HepG2 (cell line): ENCODE measurements around the gene STYX. TPM values are rescaled to one million over a fixed set of nuclear protein-coding genes. Genes with fewer than 3 reads are reported as not detected.

Experiments used
- NFAT5 ChIP-seq: sonication (generic); formaldehyde crosslinking; IDR thresholded peaks from 2 replicates; pipeline ENCODE4 v1.4.0; 2020; ENCODE audit warnings: missing genetic modification reagents
- PITX1 ChIP-seq: sonication (generic); formaldehyde crosslinking; IDR thresholded peaks from 2 replicates; pipeline ENCODE4 v1.5.1; 2020; ENCODE audit warnings: mild to moderate bottlenecking, missing genetic modification reagents
- ZC3H4 ChIP-seq: sonication (generic); formaldehyde crosslinking; IDR thresholded peaks from 2 replicates; pipeline ENCODE4 v1.4.0; 2020; ENCODE audit warnings: missing genetic modification reagents, borderline replicate concordance
- ZFP62 ChIP-seq: sonication (generic); formaldehyde crosslinking; IDR thresholded peaks from 2 replicates; pipeline ENCODE4 v1.4.0; 2020; ENCODE audit warnings: missing genetic modification reagents
- ZNF30 ChIP-seq: sonication (generic); formaldehyde crosslinking; IDR thresholded peaks from 2 replicates; pipeline ENCODE4 v1.5.0; 2020; ENCODE audit warnings: mild to moderate bottlenecking, missing genetic modification reagents
- ZNF331 ChIP-seq: sonication (generic); formaldehyde crosslinking; IDR thresholded peaks from 2 replicates; pipeline ENCODE4 v1.4.0; 2020; ENCODE audit warnings: missing genetic modification reagents
- ZNF776 ChIP-seq: sonication (generic); formaldehyde crosslinking; IDR thresholded peaks from 2 replicates; pipeline ENCODE4 v1.4.0; 2020; ENCODE audit warnings: mild to moderate bottlenecking, missing genetic modification reagents
- ZNF777 ChIP-seq: sonication (generic); formaldehyde crosslinking; IDR thresholded peaks from 2 replicates; pipeline ENCODE4 v1.4.0; 2020; ENCODE audit warnings: missing genetic modification reagents
- ZNF850 ChIP-seq: sonication (generic); formaldehyde crosslinking; conservative IDR thresholded peaks from 2 replicates; pipeline ENCODE4 v1.9.0; 2021; ENCODE audit warnings: mild to moderate bottlenecking, missing genetic modification reagents
- polyA plus RNA-seq, 8 experiments: library from polyadenylated mRNA; depleted of rRNA in 3 of 8; stranded (reverse) in 7 of 8; unstranded in 1 of 8; fragments of >200 nt; fragmentation: Illumina TruSeq in 4 of 8; extraction: Trizol in 4 of 8; gene quantifications; 2 replicates each; pipeline versions ENCODE4 v1.2.1 to v1.2.3, GENCODE V29; 2011 to 2016; ENCODE audit warnings: low read depth in 4 of 8, missing spikeins in 1 of 8, mixed read lengths in 1 of 8; ENCODE audit not compliant: insufficient read depth in 1 of 8
- total RNA-seq, 5 experiments: library from RNA; depleted of rRNA; stranded (reverse); fragments of >200 nt; fragmentation: Illumina TruSeq; extraction: Trizol; gene quantifications; 2 replicates each; pipeline ENCODE4 v1.2.3, GENCODE V29; 2016; ENCODE audit warnings: low read depth in 1 of 5
- TF ChIP-seq, protein P1 (sequence below): sonication (generic); formaldehyde crosslinking; IDR thresholded peaks from 2 replicates; pipeline ENCODE4 v1.4.0; 2020; ENCODE audit warnings: mild to moderate bottlenecking, missing genetic modification reagents
- TF ChIP-seq, protein P2 (sequence below): IDR thresholded peaks from 2 replicates; pipeline ENCODE4 v1.6.1; 2016; ENCODE audit warnings: mild to moderate bottlenecking
- TF ChIP-seq, protein P3 (sequence below): sonication (generic); formaldehyde crosslinking; IDR thresholded peaks from 2 replicates; pipeline ENCODE4 v1.4.0; 2020; ENCODE audit warnings: missing genetic modification reagents

STYX gene
- total and polyA plus RNA-seq, 2 of the 13 experiments (the other 11 are each of a cell fraction or from before 2014, with no cell fraction given): 6.6 to 10.9 TPM

DNA sequence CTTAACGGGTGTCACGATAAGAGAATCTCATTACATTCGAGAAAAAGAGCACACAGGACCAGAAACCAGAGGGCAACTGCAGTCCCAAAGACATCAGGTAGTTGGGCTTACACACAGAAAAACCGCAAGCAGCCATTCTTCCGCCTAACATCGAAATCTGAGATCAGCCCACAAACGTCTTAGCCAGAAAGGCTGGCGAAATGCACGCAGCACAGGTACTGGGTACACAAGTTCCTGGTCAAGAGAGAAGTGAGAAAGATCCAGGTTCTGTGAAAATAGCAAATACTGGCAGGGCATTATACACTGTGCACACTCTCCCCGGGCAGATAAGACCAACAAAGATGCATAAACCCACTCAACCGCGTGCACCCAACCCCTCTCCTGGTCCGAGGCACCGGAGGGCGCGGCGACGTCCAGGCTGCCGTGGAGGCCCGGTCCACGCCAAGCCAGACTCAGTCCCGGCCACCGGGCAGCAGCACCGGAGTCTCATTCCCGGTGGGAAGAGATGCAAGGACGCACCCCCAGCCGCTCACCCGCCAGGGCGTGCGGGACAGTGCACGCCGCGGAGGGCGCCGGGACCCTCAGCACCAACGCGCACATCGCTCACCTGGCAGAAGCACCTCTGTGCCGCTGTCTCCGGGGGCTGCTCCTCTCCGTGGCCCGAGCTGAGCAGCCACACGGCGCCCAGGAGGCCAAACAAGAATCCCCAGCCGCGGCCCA lies 35.0 kb upstream of the STYX start (continued):
- TF ChIP-seq, protein P1, sequence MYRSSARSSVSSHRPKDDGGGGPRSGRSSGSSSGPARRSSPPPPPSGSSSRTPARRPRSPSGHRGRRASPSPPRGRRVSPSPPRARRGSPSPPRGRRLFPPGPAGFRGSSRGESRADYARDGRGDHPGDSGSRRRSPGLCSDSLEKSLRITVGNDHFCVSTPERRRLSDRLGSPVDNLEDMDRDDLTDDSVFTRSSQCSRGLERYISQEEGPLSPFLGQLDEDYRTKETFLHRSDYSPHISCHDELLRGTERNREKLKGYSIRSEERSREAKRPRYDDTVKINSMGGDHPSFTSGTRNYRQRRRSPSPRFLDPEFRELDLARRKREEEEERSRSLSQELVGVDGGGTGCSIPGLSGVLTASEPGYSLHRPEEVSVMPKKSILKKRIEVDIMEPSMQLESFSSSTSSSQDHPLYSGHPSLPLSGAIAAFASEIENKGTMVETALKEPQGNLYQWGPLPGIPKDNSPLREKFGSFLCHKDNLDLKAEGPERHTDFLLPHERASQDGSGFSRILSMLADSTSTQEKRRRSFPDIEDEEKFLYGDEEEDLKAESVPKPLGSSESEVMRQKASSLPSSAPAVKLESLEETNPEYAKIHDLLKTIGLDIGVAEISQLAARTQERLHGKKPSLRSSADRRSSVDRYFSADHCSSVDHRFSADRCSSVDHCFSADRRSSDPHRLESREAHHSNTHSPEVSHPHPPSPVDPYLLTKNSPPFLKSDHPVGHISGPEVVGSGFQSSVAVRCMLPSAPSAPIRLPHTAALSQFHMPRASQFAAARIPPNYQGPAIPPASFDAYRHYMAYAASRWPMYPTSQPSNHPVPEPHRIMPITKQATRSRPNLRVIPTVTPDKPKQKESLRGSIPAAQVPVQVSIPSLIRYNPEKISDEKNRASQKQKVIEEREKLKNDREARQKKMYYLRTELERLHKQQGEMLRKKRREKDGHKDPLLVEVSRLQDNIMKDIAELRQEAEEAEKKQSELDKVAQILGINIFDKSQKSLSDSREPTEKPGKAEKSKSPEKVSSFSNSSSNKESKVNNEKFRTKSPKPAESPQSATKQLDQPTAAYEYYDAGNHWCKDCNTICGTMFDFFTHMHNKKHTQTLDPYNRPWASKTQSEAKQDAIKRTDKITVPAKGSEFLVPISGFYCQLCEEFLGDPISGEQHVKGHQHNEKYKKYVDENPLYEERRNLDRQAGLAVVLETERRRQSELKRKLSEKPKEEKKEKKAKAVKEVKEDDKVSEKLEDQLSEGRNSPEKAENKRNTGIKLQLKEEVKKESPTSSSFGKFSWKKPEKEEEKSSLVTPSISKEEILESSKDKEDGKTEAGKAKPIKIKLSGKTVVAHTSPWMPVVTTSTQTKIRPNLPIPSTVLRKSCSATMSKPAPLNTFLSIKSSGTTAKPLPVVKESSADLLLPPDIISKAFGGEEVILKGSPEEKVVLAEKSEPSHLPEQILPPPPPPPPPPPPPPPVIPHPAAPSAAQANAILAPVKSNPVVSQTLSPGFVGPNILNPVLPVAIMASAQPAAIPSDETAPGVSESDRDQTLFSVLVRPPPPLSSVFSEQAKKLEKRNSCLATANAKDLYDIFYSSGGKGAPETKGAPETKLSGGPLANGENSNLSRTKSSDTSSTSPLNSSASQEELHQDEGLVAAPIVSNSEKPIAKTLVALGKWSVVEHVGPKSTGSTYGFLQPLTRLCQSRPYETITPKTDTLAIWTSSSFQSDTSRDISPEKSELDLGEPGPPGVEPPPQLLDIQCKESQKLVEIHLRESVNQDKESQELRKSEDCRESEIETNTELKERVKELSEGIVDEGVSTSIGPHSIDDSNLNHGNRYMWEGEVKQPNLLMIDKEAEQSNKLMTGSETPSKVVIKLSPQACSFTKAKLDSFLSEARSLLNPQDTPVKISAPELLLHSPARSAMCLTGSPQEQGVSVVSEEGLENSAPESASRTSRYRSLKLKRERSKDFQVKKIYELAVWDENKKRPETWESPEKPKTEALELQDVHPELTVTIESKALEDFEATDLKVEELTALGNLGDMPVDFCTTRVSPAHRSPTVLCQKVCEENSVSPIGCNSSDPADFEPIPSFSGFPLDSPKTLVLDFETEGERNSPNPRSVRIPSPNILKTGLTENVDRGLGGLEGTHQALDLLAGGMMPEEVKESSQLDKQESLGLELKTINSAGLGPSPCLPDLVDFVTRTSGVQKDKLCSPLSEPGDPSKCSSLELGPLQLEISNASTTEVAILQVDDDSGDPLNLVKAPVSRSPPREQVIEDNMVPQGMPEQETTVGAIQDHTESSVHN (CRISPR knock-in tag): 0 out of 2 replicates have a peak, but pooled peaks have one; percentile 15
- TF ChIP-seq ZFP62 (CRISPR knock-in tag) (no peak), NFAT5 (0 out of 2 replicates have a peak, but pooled peaks have one; percentile 59), PITX1 (peak; percentile 38; the same call in 1 of the 2 replicates), ZNF777 (CRISPR knock-in tag) (peak; percentile 44; the same call in 1 of the 2 replicates), ZNF776 (CRISPR knock-in tag) (0 out of 2 replicates have a peak, but pooled peaks have one; percentile 20), ZNF850 (CRISPR knock-in tag) (no peak), ZC3H4 (CRISPR knock-in tag) (no peak), ZNF331 (CRISPR knock-in tag) (0 out of 2 replicates have a peak, but pooled peaks have one; percentile 20), ZNF30 (CRISPR knock-in tag) (peak; percentile 20; the same call in 1 of the 2 replicates)
- TF ChIP-seq, protein P2, sequence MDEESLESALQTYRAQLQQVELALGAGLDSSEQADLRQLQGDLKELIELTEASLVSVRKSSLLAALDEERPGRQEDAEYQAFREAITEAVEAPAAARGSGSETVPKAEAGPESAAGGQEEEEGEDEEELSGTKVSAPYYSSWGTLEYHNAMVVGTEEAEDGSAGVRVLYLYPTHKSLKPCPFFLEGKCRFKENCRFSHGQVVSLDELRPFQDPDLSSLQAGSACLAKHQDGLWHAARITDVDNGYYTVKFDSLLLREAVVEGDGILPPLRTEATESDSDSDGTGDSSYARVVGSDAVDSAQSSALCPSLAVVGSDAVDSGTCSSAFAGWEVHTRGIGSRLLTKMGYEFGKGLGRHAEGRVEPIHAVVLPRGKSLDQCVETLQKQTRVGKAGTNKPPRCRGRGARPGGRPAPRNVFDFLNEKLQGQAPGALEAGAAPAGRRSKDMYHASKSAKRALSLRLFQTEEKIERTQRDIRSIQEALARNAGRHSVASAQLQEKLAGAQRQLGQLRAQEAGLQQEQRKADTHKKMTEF (CRISPR knock-in tag): peak; percentile 29; the same call in 1 of the 2 replicates
- TF ChIP-seq, protein P3, sequence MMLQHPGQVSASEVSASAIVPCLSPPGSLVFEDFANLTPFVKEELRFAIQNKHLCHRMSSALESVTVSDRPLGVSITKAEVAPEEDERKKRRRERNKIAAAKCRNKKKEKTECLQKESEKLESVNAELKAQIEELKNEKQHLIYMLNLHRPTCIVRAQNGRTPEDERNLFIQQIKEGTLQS: no peak; the same call in 1 of the 2 replicates
